Activated CD4-positive, alpha-beta T cell treated with anti-CD3 and anti-CD28 coated beads, Interleukin-2, amount 50 U/mL, for 4 hours (primary cell): ENCODE data around the gene POLN.

Source experiments
- DNase-seq, 2 experiments: peaks; one replicate each; pipeline ENCODE4 v3.0.0-alpha.2; 2020

Gene POLN

GRCh38 chr4:2024683-2025082, 217.2 kb downstream of the POLN start:
- no peak for DNase-seq
